Type B pancreatic cell (in vitro differentiated cells): ENCODE measurements around the gene ANKRD11. TPM values are rescaled to one million over a fixed set of nuclear protein-coding genes. Genes with fewer than 3 reads are reported as not detected.

Source experiments
- DNase-seq: peaks from one replicate; pipeline ENCODE4 v3.0.0; 2021; ENCODE audit warnings: mixed read lengths; ENCODE audit not compliant: unreplicated experiment; ENCODE audit errors: extremely low spot score
- H3K27ac Mint-ChIP-seq: 2 replicates; pipeline ENCODE4 v1.8.0; 2021; ENCODE audit warnings: mild to moderate bottlenecking, mixed read lengths
- H3K27me3 Mint-ChIP-seq: 2 replicates; pipeline ENCODE4 v1.8.0; 2021; ENCODE audit warnings: mixed read lengths
- H3K36me3 Mint-ChIP-seq: 2 replicates; pipeline ENCODE4 v1.8.0; 2021; ENCODE audit warnings: mixed read lengths
- H3K4me1 Mint-ChIP-seq: one replicate; pipeline ENCODE4 v1.8.0; 2021; ENCODE audit warnings: mixed read lengths; ENCODE audit not compliant: unreplicated experiment
- H3K4me3 Mint-ChIP-seq: 2 replicates; pipeline ENCODE4 v1.8.0; 2021; ENCODE audit warnings: mild to moderate bottlenecking, mixed read lengths
- H3K9me3 Mint-ChIP-seq: 2 replicates; pipeline ENCODE4 v1.8.0; 2021; ENCODE audit warnings: mixed read lengths
- total RNA-seq: library from RNA; stranded (reverse); gene quantifications from 2 replicates; pipeline ENCODE4 v1.2.1, GENCODE V29; 2021; ENCODE audit warnings: low replicate concordance
- TF ChIP-seq, protein P1 (sequence below): fragments of 200-600 bp; sonication (generic); conservative IDR thresholded peaks from 2 replicates; pipeline ENCODE4 v1.5.0; 2021; ENCODE audit warnings: antibody characterized with exemption, mild to moderate bottlenecking

ANKRD11 gene
- total RNA-seq, 1 donor from 2014 or later, result 153 TPM

DNA sequence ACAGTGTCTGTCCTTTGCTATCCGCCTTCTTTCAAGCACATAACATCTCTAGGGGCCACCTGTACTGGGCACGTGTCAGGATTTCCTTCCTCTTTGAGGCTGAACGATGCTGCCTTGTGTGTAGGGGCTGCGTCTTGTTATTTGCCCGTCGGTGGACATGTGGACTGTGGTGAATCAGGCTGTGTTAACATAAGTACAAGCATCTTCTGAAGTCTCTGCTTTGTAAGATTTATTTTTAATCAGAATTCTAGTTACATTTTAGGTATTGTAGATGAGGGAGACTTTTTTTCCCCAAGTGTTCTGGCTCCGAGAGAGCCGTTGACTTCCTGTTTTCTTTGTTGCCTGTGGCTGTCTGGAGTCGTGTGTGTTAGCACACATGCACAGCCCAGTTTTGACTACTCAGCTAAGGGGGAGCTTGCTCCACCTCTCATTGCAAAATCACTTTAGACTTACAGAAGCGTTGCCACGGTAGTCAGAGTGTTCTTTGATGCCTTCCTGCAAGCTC lies 43.9 kb upstream of the ANKRD11 start:
- TF ChIP-seq, protein P1, sequence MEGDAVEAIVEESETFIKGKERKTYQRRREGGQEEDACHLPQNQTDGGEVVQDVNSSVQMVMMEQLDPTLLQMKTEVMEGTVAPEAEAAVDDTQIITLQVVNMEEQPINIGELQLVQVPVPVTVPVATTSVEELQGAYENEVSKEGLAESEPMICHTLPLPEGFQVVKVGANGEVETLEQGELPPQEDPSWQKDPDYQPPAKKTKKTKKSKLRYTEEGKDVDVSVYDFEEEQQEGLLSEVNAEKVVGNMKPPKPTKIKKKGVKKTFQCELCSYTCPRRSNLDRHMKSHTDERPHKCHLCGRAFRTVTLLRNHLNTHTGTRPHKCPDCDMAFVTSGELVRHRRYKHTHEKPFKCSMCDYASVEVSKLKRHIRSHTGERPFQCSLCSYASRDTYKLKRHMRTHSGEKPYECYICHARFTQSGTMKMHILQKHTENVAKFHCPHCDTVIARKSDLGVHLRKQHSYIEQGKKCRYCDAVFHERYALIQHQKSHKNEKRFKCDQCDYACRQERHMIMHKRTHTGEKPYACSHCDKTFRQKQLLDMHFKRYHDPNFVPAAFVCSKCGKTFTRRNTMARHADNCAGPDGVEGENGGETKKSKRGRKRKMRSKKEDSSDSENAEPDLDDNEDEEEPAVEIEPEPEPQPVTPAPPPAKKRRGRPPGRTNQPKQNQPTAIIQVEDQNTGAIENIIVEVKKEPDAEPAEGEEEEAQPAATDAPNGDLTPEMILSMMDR, result no peak
- Mint-ChIP-seq H3K27ac (no peak overlapping the region), H3K27me3 (no peaks in the 10 kb centered on the region), H3K4me1 (no peaks in the 10 kb centered on the region), H3K4me3 (no peak overlapping the region), H3K9me3 (no peaks in the 10 kb centered on the region), H3K36me3 (peaks cover 14% of the 10 kb centered on the region)
- no peak for DNase-seq

DNA sequence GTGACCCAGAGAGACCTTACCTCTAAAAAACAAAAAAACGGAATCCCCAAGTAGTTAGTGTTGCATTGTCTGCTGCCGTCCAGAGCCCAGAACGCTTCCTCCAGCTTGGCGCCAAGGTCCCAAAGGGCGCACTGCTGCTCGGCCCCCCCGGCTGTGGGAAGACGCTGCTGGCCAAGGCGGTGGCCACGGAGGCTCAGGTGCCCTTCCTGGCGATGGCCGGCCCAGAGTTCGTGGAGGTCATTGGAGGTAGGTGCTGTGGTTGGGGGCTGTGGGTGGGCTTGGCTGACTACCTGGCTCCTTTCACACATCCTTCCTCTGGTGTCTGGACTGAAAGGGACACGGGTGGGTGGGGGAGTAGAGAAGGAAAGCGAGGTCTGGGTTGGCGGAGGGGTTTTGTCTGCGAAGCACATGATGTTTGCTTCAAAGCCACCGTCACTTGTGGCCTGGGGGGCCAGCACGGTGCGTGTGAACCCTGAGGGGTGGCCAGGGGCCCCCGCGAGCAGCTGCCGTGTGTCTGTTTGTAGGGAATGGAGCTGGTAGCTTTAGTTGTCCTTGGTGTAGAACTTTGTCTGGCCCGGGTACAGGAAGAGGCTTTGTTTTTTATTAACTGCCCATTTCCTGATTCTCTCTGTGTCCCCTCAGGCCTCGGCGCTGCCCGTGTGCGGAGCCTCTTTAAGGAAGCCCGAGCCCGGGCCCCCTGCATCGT lies 41.6 kb upstream of the ANKRD11 start:
- Mint-ChIP-seq H3K27ac (no peak overlapping the region), H3K27me3 (no peaks in the 10 kb centered on the region), H3K4me3 (no peak overlapping the region), H3K9me3 (no peaks in the 10 kb centered on the region), H3K4me1 (no peaks in the 10 kb centered on the region), H3K36me3 (peaks cover 14% of the 10 kb centered on the region)
- DNase-seq, result no peak
- TF ChIP-seq, protein P1, result no peak

DNA sequence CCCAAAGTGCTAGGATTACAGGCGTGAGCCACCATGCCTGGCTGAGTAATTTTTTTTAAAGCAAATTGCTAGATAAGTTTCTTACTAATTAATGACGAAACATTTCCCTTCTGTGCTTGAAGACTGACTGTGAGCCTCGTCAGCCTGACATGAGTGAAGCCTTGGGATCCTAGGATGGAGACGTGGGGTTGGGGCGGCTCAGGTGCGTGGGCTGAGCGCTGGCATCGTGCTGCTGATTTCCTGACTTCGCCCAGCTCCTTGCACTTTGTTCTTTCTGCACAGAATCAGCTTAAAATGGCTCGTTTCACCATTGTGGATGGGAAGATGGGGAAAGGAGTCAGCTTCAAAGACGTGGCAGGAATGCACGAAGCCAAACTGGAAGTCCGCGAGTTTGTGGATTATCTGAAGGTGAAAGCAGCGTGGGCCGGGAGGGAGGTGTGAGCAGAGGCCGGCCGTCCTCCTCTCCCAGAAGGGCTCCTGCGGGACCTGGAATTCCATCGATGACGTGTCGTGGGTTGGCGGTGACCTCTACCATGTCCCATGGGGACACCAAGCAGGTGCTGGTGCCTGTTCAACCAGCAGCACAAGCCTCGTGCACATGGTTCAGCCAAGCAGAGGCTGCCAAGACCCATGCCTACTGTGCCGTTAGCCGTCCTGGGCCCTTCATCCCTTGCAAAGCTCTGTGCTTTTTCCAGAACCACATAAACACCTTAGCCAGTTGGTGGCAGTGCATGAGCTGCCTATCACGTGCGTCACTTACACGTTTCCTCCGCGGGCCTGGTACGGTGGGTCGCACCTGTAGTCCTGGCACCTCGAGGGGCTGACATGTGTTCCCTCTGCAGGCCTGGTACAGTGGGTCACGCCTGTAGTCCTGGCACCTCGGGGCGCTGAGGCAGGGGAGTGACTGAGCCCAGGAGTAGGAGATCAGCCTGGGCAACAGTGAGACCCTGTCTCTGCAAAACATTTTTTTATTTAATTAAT lies 40.3 kb upstream of the ANKRD11 start:
- Mint-ChIP-seq H3K36me3 (peaks cover 17% of the 10 kb centered on the region), H3K4me1 (no peaks in the 10 kb centered on the region), H3K27ac (no peak overlapping the region), H3K27me3 (no peaks in the 10 kb centered on the region), H3K4me3 (no peak overlapping the region), H3K9me3 (no peaks in the 10 kb centered on the region)
- TF ChIP-seq, protein P1, result no peak
- DNase-seq, result no peak

DNA sequence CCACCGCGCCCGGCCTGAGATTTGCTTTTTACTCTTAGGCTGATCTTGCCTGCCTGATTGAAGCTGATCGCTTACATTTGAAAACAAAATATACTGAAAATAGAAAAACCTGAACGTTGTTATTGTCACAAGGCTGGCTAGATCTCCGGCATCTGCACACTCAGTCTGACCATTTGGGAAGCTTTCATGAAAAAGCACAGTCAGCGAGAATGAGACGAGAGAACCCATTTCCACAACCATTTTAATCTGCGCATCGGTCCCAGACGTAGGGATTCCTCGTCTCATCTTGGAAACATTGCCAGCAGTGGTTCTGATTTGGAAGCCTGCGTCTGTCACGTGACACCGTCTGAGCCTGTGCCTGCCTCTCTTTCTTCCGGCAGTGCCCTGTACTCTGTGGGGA lies 38.7 kb upstream of the ANKRD11 start:
- Mint-ChIP-seq H3K27ac (no peak overlapping the region), H3K4me3 (no peak overlapping the region)

More for the DNA sequence above, 38.7 kb upstream of the ANKRD11 start:
- TF ChIP-seq, protein P1, result no peak
- no peaks in the 10 kb centered on the region for H3K9me3 Mint-ChIP-seq
- no peaks in the 10 kb centered on the region for H3K27me3 Mint-ChIP-seq
- H3K4me1 Mint-ChIP-seq, result no peaks in the 10 kb centered on the region
- no peak for DNase-seq
- H3K36me3 Mint-ChIP-seq, result peaks cover 10% of the 10 kb centered on the region
